GM21526 (cell line): ENCODE measurements around the gene ZNF354C.

Experiments used
- ATAC-seq: cut with Tn5 transposase; IDR thresholded peaks from one replicate; pipeline ENCODE4 v1.9.1; 2021; ENCODE audit warnings: moderate library complexity; ENCODE audit not compliant: unreplicated experiment, low FRiP score

The ZNF354C gene

DNA sequence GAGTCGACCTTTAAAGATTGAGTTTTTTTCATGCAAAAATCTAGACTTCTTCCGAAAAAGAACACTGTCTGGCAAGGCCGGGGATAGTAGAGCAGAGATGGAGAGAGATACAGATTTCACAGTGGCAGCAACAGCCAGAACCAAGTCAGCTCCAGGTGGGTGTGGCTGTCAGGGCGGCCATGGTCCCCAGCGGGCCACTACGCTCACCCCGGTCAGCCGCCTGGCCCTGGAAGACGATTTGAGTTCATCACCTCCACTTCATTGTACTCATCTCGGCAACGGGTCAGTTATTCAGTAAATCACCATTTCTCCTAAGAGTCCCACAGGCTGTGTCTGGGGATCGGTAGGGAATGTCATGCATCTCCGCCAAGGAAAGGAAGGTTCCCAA, 53.0 kb downstream of the ZNF354C start:
- no peak for ATAC-seq

GRCh38 chr5:179113945-179114641, 53.9 kb downstream of the ZNF354C start:
- ATAC-seq = no peak

- ATAC-seq = no peak
Measured at GRCh38 chr5:179114756-179115155, 54.6 kb downstream of the ZNF354C start.

DNA sequence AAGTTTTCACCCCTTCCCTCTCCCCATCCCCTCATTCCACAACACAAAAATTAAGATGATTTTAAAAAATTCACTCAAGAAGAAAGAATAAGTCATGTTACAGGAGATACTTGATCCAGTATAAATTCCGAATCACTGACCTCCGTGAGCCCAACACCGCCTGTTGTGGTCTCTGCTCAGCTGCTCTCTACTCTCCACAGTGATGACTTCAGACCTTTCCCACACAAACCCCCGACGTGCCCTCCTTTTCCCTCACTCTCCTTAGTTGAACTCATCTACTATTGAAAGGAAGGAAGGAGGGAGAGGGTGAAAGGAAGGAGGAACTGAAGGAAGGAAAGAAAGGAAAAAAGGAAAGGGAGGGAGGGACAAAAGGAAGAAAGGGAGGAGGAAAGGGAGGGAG, 55.1 kb downstream of the ZNF354C start:
- ATAC-seq = no peak

GRCh38 chr5:179115845-179116524, 55.8 kb downstream of the ZNF354C start:
- ATAC-seq = no peak

- no peak for ATAC-seq
Measured at GRCh38 chr5:179118338-179118737, 58.2 kb downstream of the ZNF354C start.

GRCh38 chr5:179118756-179119414, 58.7 kb downstream of the ZNF354C start:
- no peak for ATAC-seq

- no peak for ATAC-seq
Measured at GRCh38 chr5:179119415-179120170, 59.4 kb downstream of the ZNF354C start.

DNA sequence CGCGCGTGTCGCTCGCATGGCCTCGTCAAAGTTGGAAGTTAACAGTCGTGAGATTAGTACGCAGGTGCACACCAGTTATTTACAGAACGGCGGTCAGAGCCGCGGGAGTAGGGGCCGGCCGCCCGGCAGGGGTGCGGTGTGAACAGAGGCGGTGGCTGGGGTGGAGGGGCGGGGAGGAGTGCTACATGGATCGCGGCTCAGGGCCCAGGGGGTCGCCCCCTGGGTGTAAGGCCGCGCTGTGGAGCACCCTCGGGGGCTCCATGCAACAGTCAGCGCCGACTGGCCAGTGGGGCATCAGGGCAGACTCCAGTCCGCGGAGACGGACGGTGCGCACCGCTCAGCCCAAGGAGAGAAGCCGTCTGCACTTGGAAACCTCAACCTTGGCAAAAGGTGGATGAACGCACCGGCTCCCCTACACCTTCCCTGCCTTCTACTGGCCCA, 60.3 kb downstream of the ZNF354C start:
- ATAC-seq = no peak

DNA sequence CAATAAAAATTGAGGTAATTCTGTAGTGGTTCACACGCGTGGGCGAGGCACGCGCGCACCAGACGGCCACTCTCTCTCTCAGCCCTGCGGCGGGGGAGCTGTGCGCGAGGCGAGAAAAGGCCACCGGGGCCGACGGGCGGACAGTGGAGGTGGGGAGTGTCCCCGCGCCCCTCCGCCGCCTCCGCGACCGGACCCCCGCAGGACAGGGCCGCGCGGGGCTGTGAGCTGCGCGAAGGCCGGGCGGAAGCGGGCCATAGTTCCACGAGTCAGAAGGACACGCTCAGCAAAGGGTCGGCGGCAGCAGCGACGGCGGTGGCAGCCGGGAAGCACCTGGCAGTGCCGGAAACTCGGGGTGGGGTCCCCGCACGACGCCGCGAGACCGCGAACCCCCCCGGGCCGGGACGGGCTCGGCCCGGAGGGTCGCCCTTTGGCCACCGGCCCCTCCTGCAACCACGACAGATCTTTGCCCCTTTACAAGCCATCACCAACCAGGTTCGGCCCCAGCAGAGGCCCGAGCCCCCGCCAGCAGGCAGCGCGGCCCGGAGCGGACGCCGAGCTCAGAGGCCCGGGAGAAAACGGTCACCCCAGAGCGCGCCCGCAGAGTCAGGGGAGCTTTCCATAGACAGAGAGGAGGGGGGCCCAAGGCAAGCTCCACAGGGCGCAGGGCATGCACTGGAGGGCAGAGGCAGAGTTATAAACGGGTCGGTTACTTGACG, 60.9 kb downstream of the ZNF354C start:
- no peak for ATAC-seq

DNA sequence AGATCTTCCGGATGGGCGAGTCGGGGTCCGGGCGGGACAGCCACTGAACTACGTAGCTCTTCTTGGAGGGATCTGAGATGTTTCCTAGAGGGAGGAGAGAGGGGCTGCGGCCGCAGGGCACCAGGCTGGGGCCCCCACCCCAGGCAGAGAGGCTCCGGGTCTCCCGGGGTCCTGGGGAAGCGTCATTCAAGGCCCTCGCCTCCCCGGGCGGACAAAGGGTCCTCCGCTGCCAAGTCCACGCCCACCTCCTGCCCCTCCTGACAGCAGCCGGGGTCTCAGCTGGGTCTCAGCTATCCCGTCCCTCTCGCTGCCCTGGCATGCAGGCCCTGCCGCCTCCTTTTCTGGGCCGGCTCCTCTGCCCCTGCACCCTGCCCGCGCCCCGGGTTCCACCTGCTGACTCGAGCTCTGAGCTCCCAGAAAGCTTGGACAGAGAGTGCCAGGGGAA, 61.5 kb downstream of the ZNF354C start:
- no peak for ATAC-seq

GRCh38 chr5:179122411-179123108, 62.4 kb downstream of the ZNF354C start:
- ATAC-seq = no peak

DNA sequence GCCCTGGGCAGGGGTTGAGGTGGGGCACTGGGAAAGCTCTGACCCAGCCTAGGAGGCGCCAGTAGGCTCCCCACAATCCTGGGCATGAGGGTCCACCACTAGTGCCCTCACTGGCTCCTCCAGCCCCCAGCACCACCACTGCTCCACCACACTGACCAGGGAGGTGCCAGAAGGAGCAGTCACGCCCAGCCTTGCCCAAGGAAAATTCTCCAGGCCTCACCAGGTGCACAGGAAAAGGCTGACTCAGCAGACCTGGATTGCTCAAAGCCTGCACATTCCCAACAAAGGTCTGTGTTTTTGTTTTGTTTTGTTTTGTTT, 62.9 kb downstream of the ZNF354C start:
- no peak for ATAC-seq

GRCh38 chr5:179123491-179124272, 63.5 kb downstream of the ZNF354C start:
- ATAC-seq = no peak

DNA sequence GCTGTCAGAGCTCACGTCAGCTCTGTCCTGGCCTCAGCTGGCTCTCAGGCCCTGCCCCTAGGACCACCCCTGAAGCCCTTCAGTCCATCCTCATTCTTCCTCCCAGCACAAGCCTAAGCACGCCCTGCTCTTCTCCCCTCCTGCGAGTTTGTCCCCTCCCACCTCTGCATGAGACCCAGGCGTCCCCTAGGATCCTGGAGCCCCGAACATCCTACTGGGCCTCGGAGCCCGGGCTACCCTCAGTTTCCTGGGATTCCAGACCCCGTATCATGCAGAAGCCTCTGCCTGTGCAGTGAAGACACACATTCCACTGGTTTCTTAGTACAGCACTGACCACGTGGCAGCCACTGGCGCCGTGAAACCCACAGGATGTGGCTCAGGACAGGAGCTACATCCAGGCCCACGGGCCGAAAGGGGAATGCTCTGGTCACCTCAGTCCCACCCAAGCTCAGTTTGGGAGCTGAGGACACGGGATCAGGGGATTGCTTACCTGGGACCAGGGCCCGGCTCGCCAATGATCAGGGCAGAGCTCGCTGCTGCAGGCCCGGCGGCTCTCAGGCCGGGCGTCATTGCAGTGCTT, 64.2 kb downstream of the ZNF354C start:
- no peak for ATAC-seq

DNA sequence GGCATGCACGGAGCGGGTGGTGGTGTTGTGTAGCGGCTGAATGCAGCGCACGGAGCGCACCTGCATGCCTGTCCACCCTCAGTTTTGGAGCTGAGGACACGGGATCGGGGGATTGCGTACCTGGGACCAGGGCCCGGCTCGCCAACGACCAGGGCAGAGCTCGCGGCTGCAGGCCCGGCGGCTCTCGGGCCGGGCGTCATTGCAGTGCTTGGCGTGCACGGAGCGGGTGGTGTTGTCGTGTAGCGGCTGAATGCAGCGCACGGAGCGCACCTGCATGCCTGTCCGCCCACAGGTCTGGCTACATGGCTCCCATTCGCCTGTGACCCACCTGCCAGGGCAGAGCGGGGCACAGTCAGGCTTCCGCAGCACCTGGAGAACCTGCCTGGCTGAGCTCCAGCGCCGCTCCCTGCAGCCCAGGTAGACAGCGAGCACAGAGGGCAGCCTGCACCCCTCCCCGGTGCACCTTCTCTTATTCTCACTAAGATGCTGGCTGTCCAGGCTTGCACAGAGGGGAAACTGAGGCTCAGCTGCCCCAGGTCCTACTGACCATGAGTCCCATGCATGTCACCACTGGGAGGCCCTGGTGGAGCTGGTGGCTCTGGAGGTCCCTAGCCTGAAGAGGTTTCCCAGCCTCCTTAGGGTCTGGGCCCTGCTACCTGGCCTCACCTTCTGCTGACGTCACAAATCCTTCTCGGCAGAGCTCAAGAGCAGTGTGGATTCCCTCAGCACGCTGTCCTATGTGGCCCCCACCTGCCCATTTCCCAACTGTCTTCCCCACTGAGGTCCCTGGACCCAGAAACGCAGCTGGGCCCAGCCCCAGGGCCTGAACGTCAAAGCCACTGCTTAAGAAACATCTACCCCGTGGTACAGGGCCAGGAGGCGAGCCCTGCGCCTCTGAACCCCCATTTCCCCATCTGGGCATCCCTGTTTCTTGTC, 64.9 kb downstream of the ZNF354C start:
- no peak for ATAC-seq

- no peak for ATAC-seq
Measured at GRCh38 chr5:179125789-179126505, 65.8 kb downstream of the ZNF354C start.
